OCI-LY3 (cell line): Measurements from ENCODE around the gene ARHGAP9.

Experiments
- EZH2phosphoT487 ChIP-seq: fragments of 200-600 bp; shearing (Covaris generic); IDR thresholded peaks from 2 replicates; pipeline ENCODE4 v1.6.1; 2018; ENCODE audit warnings: antibody characterized with exemption, mixed run types, low read depth
- TF ChIP-seq, protein P1 (sequence below): fragments of 200-600, 300-600 bp; sonication (generic); IDR thresholded peaks from 2 replicates; pipeline ENCODE4 v1.5.1; 2014; ENCODE audit warnings: antibody characterized with exemption, low read length, low read depth

DNA sequence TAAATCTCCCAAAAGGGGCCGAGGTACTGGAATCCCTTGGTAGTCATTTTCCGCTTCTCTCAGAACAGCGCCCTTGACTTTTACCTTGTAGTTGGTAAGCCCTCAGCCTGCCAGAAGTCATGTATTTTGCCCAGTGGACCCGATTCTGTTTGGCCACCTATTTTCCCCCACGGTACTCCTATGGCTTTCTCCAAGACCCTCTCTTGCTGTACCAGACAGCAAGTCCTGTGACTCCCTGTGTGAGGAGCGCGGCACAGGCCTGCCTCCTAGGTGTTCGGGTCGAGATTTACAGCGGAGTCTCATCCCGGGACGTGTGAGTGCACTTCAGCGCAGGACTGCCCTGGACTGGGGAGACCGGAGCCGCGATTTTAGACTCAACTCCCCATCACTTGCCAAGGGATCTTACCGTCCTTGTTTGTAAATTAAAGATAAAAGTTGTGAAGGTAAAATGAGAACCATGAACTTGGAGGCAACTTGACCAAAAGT is 41.9 kb upstream of the ARHGAP9 start:
- TF ChIP-seq, protein P1, sequence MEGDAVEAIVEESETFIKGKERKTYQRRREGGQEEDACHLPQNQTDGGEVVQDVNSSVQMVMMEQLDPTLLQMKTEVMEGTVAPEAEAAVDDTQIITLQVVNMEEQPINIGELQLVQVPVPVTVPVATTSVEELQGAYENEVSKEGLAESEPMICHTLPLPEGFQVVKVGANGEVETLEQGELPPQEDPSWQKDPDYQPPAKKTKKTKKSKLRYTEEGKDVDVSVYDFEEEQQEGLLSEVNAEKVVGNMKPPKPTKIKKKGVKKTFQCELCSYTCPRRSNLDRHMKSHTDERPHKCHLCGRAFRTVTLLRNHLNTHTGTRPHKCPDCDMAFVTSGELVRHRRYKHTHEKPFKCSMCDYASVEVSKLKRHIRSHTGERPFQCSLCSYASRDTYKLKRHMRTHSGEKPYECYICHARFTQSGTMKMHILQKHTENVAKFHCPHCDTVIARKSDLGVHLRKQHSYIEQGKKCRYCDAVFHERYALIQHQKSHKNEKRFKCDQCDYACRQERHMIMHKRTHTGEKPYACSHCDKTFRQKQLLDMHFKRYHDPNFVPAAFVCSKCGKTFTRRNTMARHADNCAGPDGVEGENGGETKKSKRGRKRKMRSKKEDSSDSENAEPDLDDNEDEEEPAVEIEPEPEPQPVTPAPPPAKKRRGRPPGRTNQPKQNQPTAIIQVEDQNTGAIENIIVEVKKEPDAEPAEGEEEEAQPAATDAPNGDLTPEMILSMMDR, result no peak; the same call in 1 of the 2 replicates
- no peak for TF ChIP-seq EZH2phosphoT487
